ENCODE results near the gene NSFL1C. TPM values are rescaled to one million over a fixed set of nuclear protein-coding genes. Genes with fewer than 3 reads are reported as not detected.

Gene NSFL1C
- total and polyA plus RNA-seq, 2 experiments from 2014 or later, result 48.9 to 92.2 TPM

DNA sequence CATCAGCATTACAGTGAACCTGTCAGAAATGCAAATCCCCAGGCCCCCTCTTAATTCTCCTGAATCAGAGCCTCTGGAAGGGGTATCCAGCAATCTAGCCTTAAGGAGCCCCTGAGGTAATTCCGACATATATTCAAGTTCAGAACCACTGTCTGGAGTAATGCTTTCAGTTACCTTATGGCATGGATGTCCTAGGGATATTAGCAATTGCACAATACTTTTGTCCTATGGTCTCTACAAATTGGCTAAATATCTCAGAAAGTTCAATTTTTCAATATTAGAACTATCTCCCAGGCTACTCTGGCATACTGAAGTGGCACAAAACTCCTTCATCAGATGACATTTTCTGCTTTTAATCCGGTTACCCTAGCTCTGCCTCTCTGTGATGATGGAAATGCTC is 6.4 kb downstream of the NSFL1C start (continued):
- no peak for TF ChIP-seq REST (IDR thresholded peaks at IDR 0.05; ENCODE audit: unreplicated experiment)
- TF ChIP-seq ZNF114 (CRISPR knock-in tag; IDR thresholded peaks at IDR 0.05), result no peak
- TF ChIP-seq NANOG (IDR thresholded peaks at IDR 0.05; ENCODE audit: borderline replicate concordance), result no peak
- TF ChIP-seq ZNF331 (CRISPR knock-in tag; IDR thresholded peaks at IDR 0.05; ENCODE audit: low read depth), result no peak
- no peak for TF ChIP-seq CTCF (conservative IDR thresholded peaks at IDR 0.05; ENCODE audit: low read depth in 2 of 2)

DNA sequence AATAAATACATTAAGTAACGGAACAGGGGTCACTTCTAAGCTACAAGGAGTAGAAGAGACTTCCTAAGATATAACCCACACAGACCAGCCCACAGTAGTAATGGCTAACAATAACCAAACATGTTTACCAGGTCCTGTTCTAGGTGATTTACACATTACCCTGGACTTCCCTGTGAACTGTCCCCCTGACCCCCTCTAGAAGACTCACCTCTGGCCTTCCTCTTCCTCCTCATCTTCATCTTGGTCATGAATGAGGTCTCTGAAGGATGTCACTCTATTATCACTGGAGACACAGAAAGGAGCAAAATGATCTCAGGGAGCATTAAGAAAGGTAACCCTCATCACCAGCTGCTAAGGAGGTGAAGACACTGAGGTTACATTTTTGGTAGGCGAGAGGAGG is 8.7 kb downstream of the NSFL1C start:
- H3K9me3 Mint-ChIP-seq, result no peaks in the 10 kb centered on the region
- TF ChIP-seq NANOG (IDR thresholded peaks at IDR 0.05; ENCODE audit: borderline replicate concordance) (no peak), CTCF (conservative IDR thresholded peaks at IDR 0.05; ENCODE audit: low read depth in 2 of 2) (no peak), STAT1 (IDR thresholded peaks at IDR 0.05; ENCODE audit: unreplicated experiment) (no peak), ZNF114 (CRISPR knock-in tag; IDR thresholded peaks at IDR 0.05) (no peak), ZNF331 (CRISPR knock-in tag; IDR thresholded peaks at IDR 0.05; ENCODE audit: low read depth) (no peak), REST (IDR thresholded peaks at IDR 0.05; ENCODE audit: unreplicated experiment) (no peak), POLR2AphosphoS5 (IDR thresholded peaks at IDR 0.05; ENCODE audit: low read depth) (no peak), EZH2phosphoT487 (IDR thresholded peaks at IDR 0.05; ENCODE audit: unreplicated experiment) (no peak), EZH2 (IDR thresholded peaks at IDR 0.05; ENCODE audit: low read depth, unreplicated experiment) (no peak), JUNB (IDR thresholded peaks at IDR 0.05; ENCODE audit: unreplicated experiment) (no peak)
- TF ChIP-seq, protein P1, sequence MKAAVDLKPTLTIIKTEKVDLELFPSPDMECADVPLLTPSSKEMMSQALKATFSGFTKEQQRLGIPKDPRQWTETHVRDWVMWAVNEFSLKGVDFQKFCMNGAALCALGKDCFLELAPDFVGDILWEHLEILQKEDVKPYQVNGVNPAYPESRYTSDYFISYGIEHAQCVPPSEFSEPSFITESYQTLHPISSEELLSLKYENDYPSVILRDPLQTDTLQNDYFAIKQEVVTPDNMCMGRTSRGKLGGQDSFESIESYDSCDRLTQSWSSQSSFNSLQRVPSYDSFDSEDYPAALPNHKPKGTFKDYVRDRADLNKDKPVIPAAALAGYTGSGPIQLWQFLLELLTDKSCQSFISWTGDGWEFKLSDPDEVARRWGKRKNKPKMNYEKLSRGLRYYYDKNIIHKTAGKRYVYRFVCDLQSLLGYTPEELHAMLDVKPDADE (IDR thresholded peaks at IDR 0.05), result no peak

More for the DNA sequence above, 8.7 kb downstream of the NSFL1C start:
- no peak overlapping the region for H3K27ac ChIP-seq (ENCODE audit: low read depth)
- Mint-ChIP-seq H3K4me1 (no peaks in the 10 kb centered on the region), H3K36me3 (ENCODE audit: low read depth) (peaks cover 59% of the 10 kb centered on the region), H3K27ac (no peak overlapping the region), H3K27me3 (ENCODE audit: insufficient read depth, low read depth, poor library complexity) (no peaks in the 10 kb centered on the region), H3K4me3 (no peak overlapping the region)
- H3K4me1 ChIP-seq (ENCODE audit: insufficient read depth), result no peaks in the 10 kb centered on the region
- H3F3A ChIP-seq (replicated peaks; ENCODE audit: low read depth), result no peaks in the 10 kb centered on the region
- no peaks in the 10 kb centered on the region for H3K27me3 ChIP-seq (ENCODE audit: insufficient read depth)
- peaks cover 35% of the 10 kb centered on the region for H4K20me1 ChIP-seq (replicated peaks; ENCODE audit: insufficient read depth)
- DNase-seq (ENCODE audit: low spot score) (no peak), ATAC-seq (no peak)
- peaks cover 45% of the 10 kb centered on the region for H3K36me3 ChIP-seq (ENCODE audit: insufficient read depth)
- H3K4me2 ChIP-seq, result no peak overlapping the region
- peaks cover 32% of the 10 kb centered on the region for H3K79me2 ChIP-seq (replicated peaks; ENCODE audit: insufficient read depth)
- no peak overlapping the region for H3K4me3 ChIP-seq
- no peak overlapping the region for H2AFZ ChIP-seq
- no peaks in the 10 kb centered on the region for H3K9me2 ChIP-seq (ENCODE audit: insufficient read depth)
